Measurements from ENCODE around the gene C22orf42.
"Not testable (repeated sequence)": the region's sequence is repeated elsewhere in the genome, so short reads cannot be mapped to it uniquely, and the experiment has no call there.

C22orf42 gene

DNA sequence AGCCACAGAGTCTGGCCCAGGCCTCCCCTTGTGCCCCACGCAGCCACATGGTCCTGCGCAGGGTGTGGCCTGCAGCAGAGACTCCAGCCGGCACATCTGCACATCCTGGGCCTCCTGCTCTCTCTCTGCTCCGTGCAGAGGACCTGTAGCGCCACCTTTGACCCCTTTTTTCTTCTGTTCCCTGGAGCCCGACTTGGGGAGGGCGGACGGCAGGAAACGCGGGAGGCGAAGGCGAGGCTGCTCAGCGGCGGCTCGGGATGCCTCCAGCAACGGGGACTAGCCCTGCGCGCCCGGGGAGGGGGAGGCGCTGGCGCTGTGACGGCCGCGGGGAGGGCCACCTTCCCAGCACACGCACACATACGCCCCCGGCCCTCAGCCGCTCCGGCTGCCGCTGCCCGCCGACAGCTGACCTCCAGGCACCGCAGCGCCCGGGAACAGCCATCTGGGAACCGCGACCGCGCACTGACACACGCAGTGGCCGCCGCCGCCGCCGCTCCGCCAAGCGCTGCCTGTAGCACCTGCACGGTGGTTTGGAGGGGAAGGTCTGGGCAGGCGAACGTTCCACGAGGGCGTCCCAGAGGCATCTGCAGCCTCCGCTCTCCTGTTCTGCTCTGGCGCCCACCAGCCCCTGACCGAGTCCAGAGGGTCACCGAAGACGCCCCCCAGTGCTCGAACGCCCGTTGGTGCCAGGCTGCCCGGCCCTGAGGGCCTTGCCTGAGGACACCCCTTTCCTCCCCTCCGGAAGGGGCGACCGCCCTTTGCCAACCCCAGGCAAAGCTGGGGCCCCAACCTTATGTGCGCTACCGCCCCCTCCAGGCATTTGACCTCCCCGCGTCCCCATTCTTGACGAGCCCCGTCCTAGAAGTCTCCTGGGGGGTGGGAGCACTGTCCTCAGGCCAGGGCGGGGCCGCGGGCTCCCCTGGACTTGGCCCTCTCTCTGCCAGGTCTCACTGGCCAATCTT lies 16.9 kb upstream of the C22orf42 start:
- no peak overlapping the region for H3K4me2 ChIP-seq (ENCODE audit: low read length)
- no peak overlapping the region for H2AFZ ChIP-seq (ENCODE audit: low read depth, low read length)
- TF ChIP-seq, protein P1, sequence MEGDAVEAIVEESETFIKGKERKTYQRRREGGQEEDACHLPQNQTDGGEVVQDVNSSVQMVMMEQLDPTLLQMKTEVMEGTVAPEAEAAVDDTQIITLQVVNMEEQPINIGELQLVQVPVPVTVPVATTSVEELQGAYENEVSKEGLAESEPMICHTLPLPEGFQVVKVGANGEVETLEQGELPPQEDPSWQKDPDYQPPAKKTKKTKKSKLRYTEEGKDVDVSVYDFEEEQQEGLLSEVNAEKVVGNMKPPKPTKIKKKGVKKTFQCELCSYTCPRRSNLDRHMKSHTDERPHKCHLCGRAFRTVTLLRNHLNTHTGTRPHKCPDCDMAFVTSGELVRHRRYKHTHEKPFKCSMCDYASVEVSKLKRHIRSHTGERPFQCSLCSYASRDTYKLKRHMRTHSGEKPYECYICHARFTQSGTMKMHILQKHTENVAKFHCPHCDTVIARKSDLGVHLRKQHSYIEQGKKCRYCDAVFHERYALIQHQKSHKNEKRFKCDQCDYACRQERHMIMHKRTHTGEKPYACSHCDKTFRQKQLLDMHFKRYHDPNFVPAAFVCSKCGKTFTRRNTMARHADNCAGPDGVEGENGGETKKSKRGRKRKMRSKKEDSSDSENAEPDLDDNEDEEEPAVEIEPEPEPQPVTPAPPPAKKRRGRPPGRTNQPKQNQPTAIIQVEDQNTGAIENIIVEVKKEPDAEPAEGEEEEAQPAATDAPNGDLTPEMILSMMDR (IDR thresholded peaks at IDR 0.05; ENCODE audit: low read depth, low read length) = no peak
- TF ChIP-seq EZH2phosphoT487 (IDR thresholded peaks at IDR 0.05; ENCODE audit: low read depth) = no peak
- no peaks in the 10 kb centered on the region for H3K9me3 ChIP-seq (ENCODE audit: insufficient read depth, low read length)
- H3K36me3 ChIP-seq (replicated peaks; ENCODE audit: low read depth, low read length) = no peaks in the 10 kb centered on the region
- no peak overlapping the region for H3K27ac ChIP-seq (ENCODE audit: low read length)
- peaks cover 18% of the 10 kb centered on the region for H3K27me3 ChIP-seq (ENCODE audit: low read depth, low read length)
- H3K9ac ChIP-seq (ENCODE audit: low read length) = no peak overlapping the region
- no peaks in the 10 kb centered on the region for H3K4me1 ChIP-seq (ENCODE audit: low read length)
- no peaks in the 10 kb centered on the region for H3K79me2 ChIP-seq (ENCODE audit: low read length)
- no peaks in the 10 kb centered on the region for H4K20me1 ChIP-seq (ENCODE audit: insufficient read depth, low read length)
- no peak overlapping the region for H3K4me3 ChIP-seq (ENCODE audit: low read length)

DNA sequence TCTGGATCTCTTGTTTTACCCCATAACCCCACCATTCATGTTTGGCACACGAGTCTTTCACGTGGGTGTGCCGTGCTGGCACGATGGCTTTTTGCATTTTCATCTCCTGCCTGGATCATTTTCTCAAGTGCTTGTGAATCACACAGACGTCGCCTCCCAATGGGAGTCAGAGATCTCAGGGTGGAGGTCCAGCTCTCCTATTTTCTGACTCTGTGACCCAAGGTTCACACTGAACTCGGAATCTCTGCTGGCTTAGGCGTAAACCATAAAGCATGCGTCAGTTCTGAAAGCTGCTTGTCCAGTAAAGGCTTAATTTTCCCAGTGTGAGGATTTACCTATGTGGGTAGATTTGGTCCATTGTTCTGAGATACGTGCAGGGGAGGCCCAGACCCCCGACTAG lies 16.0 kb upstream of the C22orf42 start:
- H3K4me3 ChIP-seq (ENCODE audit: low read length) = no peak overlapping the region
- no peak overlapping the region for H3K9ac ChIP-seq (ENCODE audit: low read length)
- no peaks in the 10 kb centered on the region for H3K79me2 ChIP-seq (ENCODE audit: low read length)
- H3K36me3 ChIP-seq (replicated peaks; ENCODE audit: low read depth, low read length) = no peaks in the 10 kb centered on the region
- no peaks in the 10 kb centered on the region for H3K4me1 ChIP-seq (ENCODE audit: low read length)
- no peak overlapping the region for H3K27ac ChIP-seq (ENCODE audit: low read length)
- no peak overlapping the region for H3K4me2 ChIP-seq (ENCODE audit: low read length)
- TF ChIP-seq, protein P1 (IDR thresholded peaks at IDR 0.05; ENCODE audit: low read depth, low read length) = no peak
- no peak for TF ChIP-seq EZH2phosphoT487 (IDR thresholded peaks at IDR 0.05; ENCODE audit: low read depth)
- H3K27me3 ChIP-seq (ENCODE audit: low read depth, low read length) = peaks cover 11% of the 10 kb centered on the region
- no peaks in the 10 kb centered on the region for H3K9me3 ChIP-seq (ENCODE audit: insufficient read depth, low read length)
- H4K20me1 ChIP-seq (ENCODE audit: insufficient read depth, low read length) = no peaks in the 10 kb centered on the region
- no peak overlapping the region for H2AFZ ChIP-seq (ENCODE audit: low read depth, low read length)

DNA sequence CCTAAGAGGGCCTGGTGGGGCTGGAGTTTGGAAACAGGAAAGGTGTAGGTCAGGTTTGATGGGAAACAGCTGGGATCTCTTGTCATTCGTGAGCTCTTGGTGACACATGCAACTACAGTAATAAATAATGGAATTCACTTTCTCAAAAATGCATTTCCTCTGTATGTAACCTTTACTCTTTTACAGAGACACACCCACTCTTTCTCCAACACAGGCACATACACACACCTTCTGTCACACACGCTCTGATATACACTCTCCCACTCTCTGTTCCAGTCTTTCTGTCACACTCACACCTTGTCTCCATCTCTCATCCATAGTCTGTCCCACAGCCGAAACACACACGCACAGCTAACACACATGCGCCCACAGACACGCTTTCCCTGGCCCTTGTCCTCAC lies 6.6 kb upstream of the C22orf42 start:
- H3K79me2 ChIP-seq (ENCODE audit: low read length) = no peaks in the 10 kb centered on the region
- H3K4me1 ChIP-seq (ENCODE audit: low read length) = no peaks in the 10 kb centered on the region
- no peak overlapping the region for H3K27ac ChIP-seq (ENCODE audit: low read length)
- no peak overlapping the region for H2AFZ ChIP-seq (ENCODE audit: low read depth, low read length)
- no peaks in the 10 kb centered on the region for H4K20me1 ChIP-seq (ENCODE audit: insufficient read depth, low read length)
- H3K9ac ChIP-seq (ENCODE audit: low read length) = no peak overlapping the region
- no peak overlapping the region for H3K4me3 ChIP-seq (ENCODE audit: low read length)
- no peaks in the 10 kb centered on the region for H3K9me3 ChIP-seq (ENCODE audit: insufficient read depth, low read length)
- no peak overlapping the region for H3K4me2 ChIP-seq (ENCODE audit: low read length)
- H3K27me3 ChIP-seq (ENCODE audit: low read depth, low read length) = peaks cover 13% of the 10 kb centered on the region
- no peaks in the 10 kb centered on the region for H3K36me3 ChIP-seq (replicated peaks; ENCODE audit: low read depth, low read length)
- TF ChIP-seq, protein P1 (IDR thresholded peaks at IDR 0.05; ENCODE audit: low read depth, low read length) = no peak
- no peak for TF ChIP-seq EZH2phosphoT487 (IDR thresholded peaks at IDR 0.05; ENCODE audit: low read depth)

DNA sequence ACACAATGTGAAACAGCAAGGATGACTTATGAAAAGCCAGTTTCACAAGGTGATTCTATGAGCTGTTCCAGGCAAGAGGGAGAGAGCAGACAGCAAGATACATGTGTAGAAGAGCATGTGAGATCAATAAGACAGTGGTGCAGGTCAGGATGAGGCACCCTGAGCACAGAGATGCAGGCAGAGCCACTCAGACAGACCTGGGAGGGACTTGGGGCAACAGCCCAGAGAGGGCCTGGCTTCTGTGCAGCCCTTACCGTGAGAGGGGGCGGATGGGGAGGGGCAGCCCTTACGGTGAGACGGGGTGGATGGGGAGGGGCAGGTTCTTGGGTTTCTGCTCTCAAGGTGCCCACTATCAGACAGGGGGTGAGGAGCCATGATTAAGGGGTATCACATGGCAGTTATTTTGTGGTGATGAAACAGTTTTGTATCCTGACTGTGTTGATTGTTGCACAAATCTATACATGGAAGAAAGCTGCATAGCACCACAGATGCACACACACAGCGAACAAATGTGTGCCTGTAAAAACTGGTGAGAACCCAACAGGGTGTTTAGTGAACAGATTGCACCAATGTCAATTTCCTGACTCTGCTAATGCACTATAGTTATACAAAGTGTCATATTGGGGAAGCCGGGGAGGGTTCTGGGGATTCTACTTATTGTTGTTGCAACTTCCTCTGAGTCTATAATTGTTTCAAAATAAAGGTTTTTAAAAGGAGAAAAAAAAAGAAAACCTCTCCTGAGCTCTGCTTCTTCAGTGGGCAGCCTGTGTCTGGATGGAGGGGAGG lies 5.2 kb upstream of the C22orf42 start:
- no peak overlapping the region for H2AFZ ChIP-seq (ENCODE audit: low read depth, low read length)
- H3K4me3 ChIP-seq (ENCODE audit: low read length) = no peak overlapping the region
- TF ChIP-seq EZH2phosphoT487 (IDR thresholded peaks at IDR 0.05; ENCODE audit: low read depth) = no peak
- TF ChIP-seq, protein P1 (IDR thresholded peaks at IDR 0.05; ENCODE audit: low read depth, low read length) = no peak
- H3K27ac ChIP-seq (ENCODE audit: low read length) = no peak overlapping the region
- no peaks in the 10 kb centered on the region for H3K4me1 ChIP-seq (ENCODE audit: low read length)
- H3K9me3 ChIP-seq (ENCODE audit: insufficient read depth, low read length) = no peaks in the 10 kb centered on the region
- H3K27me3 ChIP-seq (ENCODE audit: low read depth, low read length) = peaks cover 17% of the 10 kb centered on the region
- no peak overlapping the region for H3K4me2 ChIP-seq (ENCODE audit: low read length)
- H3K36me3 ChIP-seq (replicated peaks; ENCODE audit: low read depth, low read length) = no peaks in the 10 kb centered on the region
- no peaks in the 10 kb centered on the region for H3K79me2 ChIP-seq (ENCODE audit: low read length)
- H3K9ac ChIP-seq (ENCODE audit: low read length) = no peak overlapping the region
- no peaks in the 10 kb centered on the region for H4K20me1 ChIP-seq (ENCODE audit: insufficient read depth, low read length)

DNA sequence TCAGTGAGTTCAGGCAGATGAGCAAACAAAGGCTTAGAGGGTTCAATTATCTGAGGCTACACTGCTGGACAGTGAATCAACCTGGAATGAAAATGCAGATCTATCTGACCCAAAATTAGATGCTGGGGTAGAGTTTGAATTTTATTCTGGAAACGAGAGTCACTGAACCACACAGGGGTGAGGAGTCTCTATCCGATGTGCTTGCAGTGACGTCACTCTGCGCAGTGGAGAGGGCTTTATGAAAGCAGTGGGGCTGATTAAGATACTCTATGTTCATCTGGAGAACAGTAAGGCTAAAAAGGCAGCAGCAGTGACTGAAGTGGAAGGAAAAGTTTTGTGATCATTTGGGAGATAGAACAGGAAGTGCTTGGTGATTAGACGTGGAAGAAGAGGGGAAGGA lies 1.3 kb upstream of the C22orf42 start:
- not testable (repeated sequence) for H3K9me3 ChIP-seq (ENCODE audit: insufficient read depth, low read length); H3K4me2 ChIP-seq (ENCODE audit: low read length); H3K79me2 ChIP-seq (ENCODE audit: low read length); H3K36me3 ChIP-seq (replicated peaks; ENCODE audit: low read depth, low read length); H2AFZ ChIP-seq (ENCODE audit: low read depth, low read length); H4K20me1 ChIP-seq (ENCODE audit: insufficient read depth, low read length); H3K4me1 ChIP-seq (ENCODE audit: low read length); H3K9ac ChIP-seq (ENCODE audit: low read length); H3K4me3 ChIP-seq (ENCODE audit: low read length); H3K27ac ChIP-seq (ENCODE audit: low read length)
- peaks cover 26% of the 10 kb centered on the region for H3K27me3 ChIP-seq (ENCODE audit: low read depth, low read length)

GRCh38 chr22:32157632-32158031 lies 1.5 kb downstream of the C22orf42 start:
- H3K9ac ChIP-seq (ENCODE audit: low read length); H3K9me3 ChIP-seq (ENCODE audit: insufficient read depth, low read length); H3K27ac ChIP-seq (ENCODE audit: low read length); H4K20me1 ChIP-seq (ENCODE audit: insufficient read depth, low read length); H3K36me3 ChIP-seq (replicated peaks; ENCODE audit: low read depth, low read length); H3K79me2 ChIP-seq (ENCODE audit: low read length); H3K4me3 ChIP-seq (ENCODE audit: low read length); H3K4me2 ChIP-seq (ENCODE audit: low read length); H2AFZ ChIP-seq (ENCODE audit: low read depth, low read length); H3K4me1 ChIP-seq (ENCODE audit: low read length): not testable (repeated sequence)
- peaks cover 21% of the 10 kb centered on the region for H3K27me3 ChIP-seq (ENCODE audit: low read depth, low read length)

Data from OCI-LY3 (cell line).